ENCODE results near the gene KIR3DL3.
"Not testable (repeated sequence)": the region's sequence is repeated elsewhere in the genome, so short reads cannot be mapped to it uniquely, and the experiment has no call there.

KIR3DL3 gene

GRCh38 chr19:54738306-54738705 is 14.1 kb downstream of the KIR3DL3 start, which contains the start of gene KIR2DL3:
KIR2DL3 (plus strand) TSS chr19:54738513; CDS start chr19:54738546, 33 bp downstream.
- not testable (repeated sequence) for DNase-seq

- no peak for DNase-seq
Observed at GRCh38 chr19:54738715-54739114, 14.5 kb downstream of the KIR3DL3 start.

- no peak for DNase-seq
Observed at GRCh38 chr19:54739587-54740497, 15.6 kb downstream of the KIR3DL3 start.

GRCh38 chr19:54741950-54742349 is 17.7 kb downstream of the KIR3DL3 start:
- DNase-seq, result not testable (repeated sequence)

- DNase-seq, result not testable (repeated sequence)
Observed at GRCh38 chr19:54744080-54744479, 19.8 kb downstream of the KIR3DL3 start.

- DNase-seq, result not testable (repeated sequence)
Observed at GRCh38 chr19:54747614-54748322, 23.5 kb downstream of the KIR3DL3 start.

- DNase-seq, result not testable (repeated sequence)
Observed at GRCh38 chr19:54750276-54750675, 26.0 kb downstream of the KIR3DL3 start.

- DNase-seq, result not testable (repeated sequence)
Observed at GRCh38 chr19:54756204-54757110, 32.2 kb downstream of the KIR3DL3 start.

- DNase-seq, result not testable (repeated sequence)
Observed at GRCh38 chr19:54758577-54758976, 34.3 kb downstream of the KIR3DL3 start.

- not testable (repeated sequence) for DNase-seq
Observed at GRCh38 chr19:54764219-54764618, 40.0 kb downstream of the KIR3DL3 start.

GRCh38 chr19:54766464-54766863 is 42.2 kb downstream of the KIR3DL3 start:
- DNase-seq, result not testable (repeated sequence)

GRCh38 chr19:54769646-54770045 is 45.4 kb downstream of the KIR3DL3 start, which contains the start of gene KIR2DL1:
KIR2DL1 (plus strand) TSS chr19:54769793; CDS start chr19:54769851, 58 bp downstream.
- DNase-seq, result not testable (repeated sequence)

- not testable (repeated sequence) for DNase-seq
Observed at GRCh38 chr19:54770511-54770910, 46.3 kb downstream of the KIR3DL3 start.

- DNase-seq, result not testable (repeated sequence)
Observed at GRCh38 chr19:54771018-54771960, 47.0 kb downstream of the KIR3DL3 start.

GRCh38 chr19:54772666-54773065 is 48.4 kb downstream of the KIR3DL3 start:
- DNase-seq, result not testable (repeated sequence)

- not testable (repeated sequence) for DNase-seq
Observed at GRCh38 chr19:54775095-54775815, 51.0 kb downstream of the KIR3DL3 start.

GRCh38 chr19:54775830-54776229 is 51.6 kb downstream of the KIR3DL3 start:
- not testable (repeated sequence) for DNase-seq

GRCh38 chr19:54777851-54778250 is 53.6 kb downstream of the KIR3DL3 start:
- DNase-seq, result not testable (repeated sequence)

- DNase-seq, result not testable (repeated sequence)
Observed at GRCh38 chr19:54778896-54779295, 54.7 kb downstream of the KIR3DL3 start.

- not testable (repeated sequence) for DNase-seq
Observed at GRCh38 chr19:54782916-54783315, 58.7 kb downstream of the KIR3DL3 start.
